ENCODE data around the gene OS9. TPM values are rescaled to one million over a fixed set of nuclear protein-coding genes. Genes with fewer than 3 reads are reported as not detected.
A peak's percentile ranks its signal among the peaks of the same experiment; 100 is the strongest.

Gene OS9
- total RNA-seq, 2 donors from 2014 or later: 167 to 213 TPM

DNA sequence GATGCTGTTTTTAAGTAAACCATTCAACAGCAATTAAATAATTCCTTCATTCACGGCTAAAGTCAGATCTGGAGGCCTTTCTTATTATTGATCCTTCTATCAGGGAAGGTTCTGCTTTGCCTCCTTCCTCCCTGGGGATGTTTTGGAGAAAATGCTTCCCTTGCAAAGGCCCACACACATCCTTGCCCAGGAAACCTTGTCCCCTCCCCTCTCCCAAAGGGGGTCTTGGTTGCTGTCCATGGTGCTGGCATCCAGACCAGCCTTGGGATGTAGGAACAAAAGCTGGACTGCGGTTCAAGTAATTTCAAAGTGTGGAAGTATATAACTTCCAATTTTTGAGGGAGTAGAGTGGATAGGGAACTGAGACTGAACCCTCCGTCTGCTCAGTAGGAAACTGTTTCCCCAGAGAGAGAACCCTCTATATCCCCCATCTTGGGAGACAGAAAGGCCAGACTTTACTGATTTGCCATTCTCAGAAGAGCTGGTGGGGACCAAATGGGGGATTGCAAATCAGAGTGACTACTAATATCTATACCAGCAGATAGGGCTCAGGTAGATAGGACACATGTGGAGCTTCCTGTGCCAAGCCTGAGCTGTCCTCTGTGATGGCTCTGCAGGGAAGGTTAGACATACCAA, 66.5 kb downstream of the OS9 start:
- no peak overlapping the region for H3K27ac ChIP-seq
- H3K9me3 ChIP-seq: no peaks in the 10 kb centered on the region
- no peak for ATAC-seq
- H3K36me3 ChIP-seq (replicated peaks in 1 of 2; ENCODE audit: insufficient read depth in 1 of 2, low read depth in 2 of 2): no peaks in the 10 kb centered on the region
- TF ChIP-seq POLR2A (IDR thresholded peaks at IDR 0.05) (no peak), CTCF (IDR thresholded peaks at IDR 0.05) (no peak)
- intact Hi-C loops (cut with DNase I): no loop called here
- 84 to 86% methylated on average over 3 of the region's 3 CpGs for WGBS, 2 donors
- no peak overlapping the region for H3K4me3 ChIP-seq
- H3K4me1 ChIP-seq: peaks cover 28% of the 10 kb centered on the region
- H3K27me3 ChIP-seq: no peaks in the 10 kb centered on the region
- no peak for DNase-seq

- DNase-seq (no peak), ATAC-seq (no peak)
- Histone ChIP-seq H3K4me3 (no peak overlapping the region), H3K27ac (no peak overlapping the region), H3K27me3 (no peaks in the 10 kb centered on the region), H3K4me1 (peaks cover 30% of the 10 kb centered on the region), H3K9me3 (no peaks in the 10 kb centered on the region), H3K36me3 (replicated peaks in 1 of 2; ENCODE audit: insufficient read depth in 1 of 2, low read depth in 2 of 2) (no peaks in the 10 kb centered on the region)
- WGBS, 2 donors: 88 to 92% methylated on average over 4 of the region's 4 CpGs
- intact Hi-C loops (cut with DNase I): no loop called here
- TF ChIP-seq POLR2A (IDR thresholded peaks at IDR 0.05) (no peak), CTCF (IDR thresholded peaks at IDR 0.05) (no peak)
Measured at GRCh38 chr12:57761391-57761998, 67.6 kb downstream of the OS9 start.

GRCh38 chr12:57762463-57762862, 68.5 kb downstream of the OS9 start:
- ATAC-seq (no peak), DNase-seq (no peak)
- Histone ChIP-seq H3K27me3 (no peaks in the 10 kb centered on the region), H3K27ac (no peak overlapping the region), H3K4me1 (peaks cover 32% of the 10 kb centered on the region), H3K36me3 (replicated peaks in 1 of 2; ENCODE audit: insufficient read depth in 1 of 2, low read depth in 2 of 2) (no peaks in the 10 kb centered on the region), H3K4me3 (no peak overlapping the region), H3K9me3 (no peaks in the 10 kb centered on the region)
- intact Hi-C loops (cut with DNase I): no loop called here
- WGBS, 2 donors: 88 to 93% methylated on average over 2 of the region's 2 CpGs
- TF ChIP-seq CTCF (IDR thresholded peaks at IDR 0.05) (no peak), POLR2A (IDR thresholded peaks at IDR 0.05) (no peak)

DNA sequence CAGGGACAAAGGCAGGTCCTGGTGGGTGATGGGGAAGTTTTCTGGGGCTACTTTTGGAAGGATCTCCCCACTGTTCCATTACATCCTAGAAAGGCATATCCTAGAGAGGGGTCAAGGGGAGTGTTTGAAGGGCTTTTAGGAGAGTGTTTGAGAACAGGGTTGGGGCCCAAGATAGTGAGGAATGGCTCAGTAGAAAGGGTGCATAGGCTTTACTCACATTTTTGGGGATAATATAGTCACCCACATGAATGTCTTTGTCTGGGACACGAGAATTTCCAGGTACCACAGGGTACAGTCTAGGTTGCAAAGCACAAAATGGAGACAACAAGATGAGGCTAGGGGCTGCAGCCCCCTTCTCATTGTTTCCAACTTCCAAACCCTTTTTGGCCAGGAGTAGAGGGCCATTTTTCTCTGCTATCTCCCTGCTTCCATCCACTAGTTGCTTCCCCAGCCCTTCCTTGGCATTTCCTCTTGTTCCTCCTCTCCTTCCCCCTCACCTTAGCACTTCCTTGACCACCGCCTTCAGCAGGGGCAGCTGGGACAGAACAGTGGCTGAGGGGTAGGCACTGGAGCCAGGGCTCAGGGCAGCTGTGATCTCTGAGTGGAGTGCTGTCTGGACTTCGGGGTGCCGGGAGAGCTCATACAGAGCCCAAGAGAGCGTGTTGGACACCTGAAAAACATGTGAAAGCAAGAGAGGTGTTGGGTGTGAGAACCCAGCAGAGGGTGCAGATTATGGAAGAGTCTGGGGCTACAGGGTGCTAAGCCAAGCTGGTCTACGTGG, 70.1 kb downstream of the OS9 start:
- intact Hi-C loops (cut with DNase I): no loop called here
- WGBS, 2 donors: 65 to 68% methylated on average over 6 of the region's 6 CpGs
- H3K36me3 ChIP-seq (replicated peaks in 1 of 2; ENCODE audit: insufficient read depth in 1 of 2, low read depth in 2 of 2): no peaks in the 10 kb centered on the region
- H3K4me1 ChIP-seq: peaks cover 32% of the 10 kb centered on the region
- DNase-seq (no peak), ATAC-seq (no peak)
- H3K4me3 ChIP-seq: no peak overlapping the region
- H3K27me3 ChIP-seq: no peaks in the 10 kb centered on the region
- H3K27ac ChIP-seq: peak overlapping the region; percentile 44 to 82 (median 64)
- H3K9me3 ChIP-seq: no peaks in the 10 kb centered on the region
- TF ChIP-seq POLR2A (IDR thresholded peaks at IDR 0.05) (no peak), CTCF (IDR thresholded peaks at IDR 0.05) (no peak)

Measured in body of pancreas (tissue), 4 donors.